GM18907 (cell line): ENCODE data around the gene OR9Q1.
"Not testable (repeated sequence)": the region's sequence is repeated elsewhere in the genome, so short reads cannot be mapped to it uniquely, and the experiment has no call there.

Experiments
- ATAC-seq: cut with Tn5 transposase; IDR thresholded peaks from one replicate; pipeline ENCODE4 v1.9.1; 2021; ENCODE audit warnings: mild to moderate bottlenecking, moderate library complexity; ENCODE audit not compliant: unreplicated experiment

The OR9Q1 gene

DNA sequence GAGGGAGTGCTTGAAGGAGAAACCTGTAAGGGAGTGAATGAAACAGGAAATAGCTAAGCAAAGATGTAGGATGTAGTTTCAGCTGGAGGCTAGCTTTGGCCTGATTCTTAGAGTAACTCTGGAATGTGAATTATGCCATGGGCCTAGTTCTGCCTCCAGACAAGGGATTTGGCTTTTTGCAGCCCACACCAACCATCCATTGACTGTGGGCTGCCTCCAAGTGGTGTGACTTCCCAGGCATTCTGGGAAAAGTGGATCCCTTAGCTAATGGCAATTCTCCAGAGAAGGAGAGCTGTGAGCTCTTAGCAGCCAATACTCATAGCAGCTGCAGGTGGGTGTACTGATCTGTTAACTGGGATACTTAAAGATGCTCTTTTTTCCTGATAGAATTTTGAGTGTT, 103.7 kb downstream of the OR9Q1 start:
- no peak for ATAC-seq

DNA sequence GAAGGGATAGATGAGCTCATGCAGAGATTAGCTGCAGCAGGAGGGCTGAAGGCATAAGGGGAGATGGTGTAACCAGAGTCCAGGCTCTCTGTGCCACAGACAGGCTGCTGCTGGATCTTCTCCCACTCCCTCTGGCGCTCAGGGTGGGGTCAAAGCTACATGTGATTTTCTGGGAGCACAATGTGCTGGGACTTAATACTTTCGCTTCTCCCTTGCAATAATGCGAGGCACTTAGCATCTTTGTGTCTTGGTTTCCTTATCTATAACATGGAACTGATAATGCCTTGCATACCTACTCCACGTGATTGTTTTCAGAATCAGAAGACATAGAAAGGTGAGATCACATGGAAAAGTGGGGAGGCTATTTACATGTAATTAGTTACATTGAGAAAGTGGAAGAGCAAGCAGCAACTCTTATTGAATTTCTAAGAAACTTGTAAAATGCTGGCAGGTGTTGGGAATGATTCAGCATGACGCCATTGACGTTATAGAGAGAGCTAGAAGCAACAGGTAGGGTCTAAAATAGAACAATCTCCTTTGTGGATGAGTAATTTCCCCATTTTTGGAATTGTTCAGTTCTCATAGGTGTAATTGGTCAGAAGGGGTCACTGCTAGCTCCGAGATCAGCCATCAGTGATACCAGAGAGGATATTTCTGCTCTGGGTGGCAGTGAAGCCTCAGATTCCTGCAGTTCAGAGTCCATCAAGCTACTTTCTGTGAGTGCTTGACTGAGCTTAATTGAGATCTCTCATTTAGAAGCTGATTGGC, 109.8 kb downstream of the OR9Q1 start:
- ATAC-seq = no peak

- ATAC-seq = no peak
Measured at GRCh38 chr11:58134151-58134550, 110.5 kb downstream of the OR9Q1 start.

DNA sequence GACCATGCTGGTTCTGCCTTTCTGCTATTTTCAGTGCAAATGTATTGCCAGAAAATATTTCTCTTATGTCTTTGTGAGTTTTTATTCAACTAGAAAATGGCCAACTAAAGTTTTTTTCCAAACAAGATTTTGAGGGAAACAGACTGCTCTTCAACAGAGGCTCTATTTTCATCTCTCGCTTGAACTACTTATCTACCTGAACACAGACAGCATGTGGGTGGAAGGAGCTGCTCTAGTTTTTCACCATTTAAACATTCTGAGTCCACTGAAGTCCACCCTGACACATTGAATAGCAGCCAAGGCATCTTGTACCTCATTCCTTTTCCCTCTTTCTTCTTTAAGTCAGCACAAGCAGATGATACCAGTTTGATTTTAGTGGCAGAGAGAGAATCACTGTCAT, 111.5 kb downstream of the OR9Q1 start:
- ATAC-seq = no peak

- no peak for ATAC-seq
Measured at GRCh38 chr11:58142761-58143160, 119.1 kb downstream of the OR9Q1 start.

GRCh38 chr11:58152781-58153180, 129.1 kb downstream of the OR9Q1 start:
- ATAC-seq = no peak

DNA sequence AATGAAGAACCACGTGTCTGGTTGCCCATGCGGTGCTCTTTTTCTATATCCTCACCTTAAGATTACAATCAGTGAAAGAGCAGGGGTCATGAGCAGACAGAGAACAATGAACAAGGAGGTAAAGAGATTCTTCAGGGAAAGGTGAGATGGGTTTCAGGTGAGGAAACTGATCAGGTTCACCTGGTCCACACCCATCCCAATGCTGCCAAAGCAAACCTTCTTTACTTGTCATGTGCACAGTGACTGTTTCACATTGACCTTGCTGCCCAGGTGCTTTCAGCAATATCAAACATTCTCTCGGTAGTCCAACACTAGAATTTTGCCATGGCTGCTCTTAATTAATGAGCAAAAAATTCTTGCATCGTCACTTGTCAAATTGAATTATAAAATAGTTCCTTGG, 140.7 kb downstream of the OR9Q1 start:
- no peak for ATAC-seq

DNA sequence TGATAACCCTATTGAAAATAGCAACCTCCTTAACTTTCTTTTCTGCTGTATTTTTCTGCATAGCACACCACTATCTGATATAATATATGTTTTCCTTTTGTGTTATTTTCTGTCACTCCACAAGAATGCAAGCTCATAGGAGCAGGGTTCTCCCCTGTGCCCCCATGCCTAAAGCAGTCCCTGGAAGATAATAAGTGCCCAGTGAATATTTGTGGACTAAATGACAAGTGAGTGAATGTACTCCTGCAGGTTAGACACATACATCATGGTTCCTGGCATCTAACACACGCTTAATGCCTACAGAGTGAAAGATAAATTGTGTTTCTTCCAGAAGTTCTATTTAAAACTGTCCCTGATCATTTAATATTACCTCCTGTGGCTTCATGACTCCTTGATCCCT, 141.3 kb downstream of the OR9Q1 start:
- no peak for ATAC-seq

- no peak for ATAC-seq
Measured at GRCh38 chr11:58165504-58166106, 141.9 kb downstream of the OR9Q1 start.

DNA sequence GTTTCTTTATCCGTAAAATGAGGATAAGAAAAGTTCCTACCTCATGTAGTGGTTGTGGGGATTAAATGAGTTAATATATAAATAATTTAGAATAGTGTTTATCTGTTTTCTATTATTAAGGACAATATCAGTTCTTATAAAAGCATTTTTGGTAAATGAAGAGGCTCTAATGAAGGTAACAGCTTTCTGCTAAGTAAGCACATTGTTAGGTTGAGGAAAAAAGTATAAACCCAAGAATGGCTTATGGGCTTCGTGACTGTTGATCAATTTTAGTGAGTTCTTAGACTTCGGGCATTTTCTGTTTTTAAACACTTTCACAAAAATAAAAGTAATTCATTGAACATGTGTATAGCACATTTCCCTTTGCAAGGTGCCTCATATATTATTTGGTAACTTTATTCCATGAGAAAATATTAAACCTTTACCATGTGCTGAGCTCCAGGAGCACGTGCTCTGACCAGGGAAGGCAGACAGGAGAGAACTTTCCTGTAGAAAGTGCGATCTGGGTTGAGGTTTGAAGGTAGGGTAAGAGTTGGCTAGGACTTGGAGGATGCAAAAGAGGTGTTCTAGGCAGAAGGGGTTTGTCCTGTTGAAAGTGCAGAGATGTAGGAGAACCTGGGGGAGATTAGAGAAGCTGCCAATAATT, 153.9 kb downstream of the OR9Q1 start:
- ATAC-seq = no peak

- ATAC-seq = no peak
Measured at GRCh38 chr11:58178444-58178843, 154.8 kb downstream of the OR9Q1 start.

GRCh38 chr11:58179648-58180047, 156.0 kb downstream of the OR9Q1 start:
- ATAC-seq = no peak

DNA sequence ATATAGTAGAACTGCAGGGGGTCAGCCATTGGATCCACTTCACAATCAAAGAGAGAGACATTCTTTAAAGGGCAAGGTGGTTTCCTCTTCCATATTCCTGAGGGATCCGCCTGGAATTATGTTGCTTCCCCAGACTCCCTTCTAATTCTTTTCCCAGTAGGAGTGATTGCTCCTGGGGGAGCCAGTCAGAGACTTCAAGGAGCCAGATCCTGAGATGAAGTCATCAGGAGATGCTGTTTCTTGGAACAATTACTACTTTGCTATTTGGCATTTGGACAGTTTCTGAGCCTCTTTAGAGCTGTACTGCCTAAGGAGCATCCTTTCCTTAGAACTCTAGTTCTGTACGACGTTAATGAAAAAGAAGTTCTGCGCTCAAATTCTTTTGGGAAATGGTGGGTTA, 163.3 kb downstream of the OR9Q1 start:
- ATAC-seq = no peak

- ATAC-seq = no peak
Measured at GRCh38 chr11:58188770-58189169, 165.1 kb downstream of the OR9Q1 start, which contains the start of gene OR9Q2. Gene OR9Q2 (plus strand): TSS chr11:58189070. CDS start chr11:58190491, 1,421 bp downstream.

- no peak for ATAC-seq
Measured at GRCh38 chr11:58192229-58192628, 168.5 kb downstream of the OR9Q1 start.

GRCh38 chr11:58193391-58193790, 169.7 kb downstream of the OR9Q1 start:
- ATAC-seq = no peak

- ATAC-seq = no peak
Measured at GRCh38 chr11:58195939-58196338, 172.3 kb downstream of the OR9Q1 start.

DNA sequence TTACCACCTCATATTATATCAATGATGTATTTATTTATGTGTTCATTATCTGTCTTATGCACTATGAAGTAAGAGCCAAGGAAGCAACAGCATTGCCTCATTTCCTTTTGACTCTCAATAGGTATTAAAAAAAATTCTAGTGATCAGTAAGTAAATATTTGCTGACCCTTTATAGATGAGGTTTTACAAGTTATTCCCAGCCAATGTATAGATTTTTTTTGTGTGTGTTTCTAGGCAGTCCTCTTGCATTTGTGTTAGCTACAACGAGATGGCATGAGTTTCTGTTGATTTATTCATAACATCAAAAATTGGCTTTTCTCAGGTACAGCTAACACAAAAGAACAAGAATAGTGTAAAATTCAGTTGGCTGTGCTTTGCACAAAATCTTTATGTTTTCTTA, 175.6 kb downstream of the OR9Q1 start:
- ATAC-seq = no peak

DNA sequence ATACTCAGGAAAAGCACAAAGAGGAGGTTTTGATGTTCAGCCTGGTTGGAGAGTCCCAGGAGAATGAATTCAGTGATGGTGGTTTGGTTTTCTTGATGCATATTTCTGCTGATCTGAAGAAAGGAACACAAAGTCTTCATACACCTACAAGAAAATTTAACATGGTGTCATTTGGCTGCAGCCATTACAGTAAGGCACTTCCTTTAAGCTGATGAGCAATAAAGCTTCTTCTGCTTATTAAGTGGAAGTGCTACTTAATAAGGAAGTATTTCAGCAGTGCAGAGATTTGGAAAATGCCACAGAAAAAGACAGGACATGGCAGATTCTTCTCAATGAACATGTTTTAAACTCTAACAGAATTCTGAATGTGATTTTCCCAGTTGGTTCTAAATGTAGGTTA, 180.4 kb downstream of the OR9Q1 start, which contains the start of gene OR1S2:
OR1S2 (minus strand) TSS at position 101 of the 400 bp plus-strand sequence; CDS start at position 101, 0 bp downstream.
- ATAC-seq = no peak

GRCh38 chr11:58212420-58212819, 188.7 kb downstream of the OR9Q1 start, which contains the start of gene OR1S1:
Gene OR1S1 (plus strand): TSS chr11:58212720.
- not testable (repeated sequence) for ATAC-seq

GRCh38 chr11:58216476-58216875, 192.8 kb downstream of the OR9Q1 start:
- ATAC-seq = no peak

- no peak for ATAC-seq
Measured at GRCh38 chr11:58222721-58223120, 199.0 kb downstream of the OR9Q1 start.
